T follicular helper cell (primary cell): ENCODE data around the gene FLAD1.
"Not testable (repeated sequence)": the region's sequence is repeated elsewhere in the genome, so short reads cannot be mapped to it uniquely, and the experiment has no call there.

Experiments
- DNase-seq: peaks from one replicate; pipeline ENCODE4 v3.0.0-alpha.2; 2020; ENCODE audit warnings: low read depth

The FLAD1 gene

GRCh38 chr1:154969246-154969645 lies 13.9 kb upstream of the FLAD1 start:
- no peak for DNase-seq

GRCh38 chr1:154969860-154970452 lies 13.2 kb upstream of the FLAD1 start:
- DNase-seq, result no peak

- no peak for DNase-seq
Observed at GRCh38 chr1:154970631-154971340, 12.4 kb upstream of the FLAD1 start, which contains the start of gene SHC1. Gene SHC1 (minus strand): TSS chr1:154970747. CDS start chr1:154970526, 221 bp downstream.

GRCh38 chr1:154971341-154971998 lies 11.7 kb upstream of the FLAD1 start:
- DNase-seq, result no peak

- no peak for DNase-seq
Observed at GRCh38 chr1:154972213-154972516, 11.0 kb upstream of the FLAD1 start.

- DNase-seq, result no peak
Observed at GRCh38 chr1:154972517-154973343, 10.4 kb upstream of the FLAD1 start.

- DNase-seq, result peak; percentile 86
Observed at GRCh38 chr1:154973344-154974101, 9.6 kb upstream of the FLAD1 start.

- DNase-seq, result peak; percentile 95
Observed at GRCh38 chr1:154974102-154974807, 8.9 kb upstream of the FLAD1 start, which contains the start of gene CKS1B. Gene CKS1B (plus strand): TSS chr1:154974681. CDS start chr1:154974746, 65 bp downstream.

GRCh38 chr1:154974808-154975408 lies 8.2 kb upstream of the FLAD1 start:
- peak; percentile 90 for DNase-seq

- DNase-seq, result peak; percentile 17
Observed at GRCh38 chr1:154975409-154976059, 7.6 kb upstream of the FLAD1 start.

GRCh38 chr1:154977762-154978161 lies 5.4 kb upstream of the FLAD1 start:
- not testable (repeated sequence) for DNase-seq

- no peak for DNase-seq
Observed at GRCh38 chr1:154978360-154978759, 4.8 kb upstream of the FLAD1 start.

- DNase-seq, result no peak
Observed at GRCh38 chr1:154982341-154982740, 803 bp upstream of the FLAD1 start.

GRCh38 chr1:154983776-154984466 lies 777 bp downstream of the FLAD1 start:
- DNase-seq, result no peak

GRCh38 chr1:154986736-154987135 lies 3.6 kb downstream of the FLAD1 start:
- DNase-seq, result not testable (repeated sequence)

- DNase-seq, result no peak
Observed at GRCh38 chr1:154987326-154987725, 4.2 kb downstream of the FLAD1 start.

GRCh38 chr1:154988058-154988954 lies 5.2 kb downstream of the FLAD1 start:
- no peak for DNase-seq

- DNase-seq, result no peak
Observed at GRCh38 chr1:154989195-154989860, 6.2 kb downstream of the FLAD1 start.
